Endothelial cell of umbilical vein (primary cell): ENCODE results near the gene OPRD1. TPM values are rescaled to one million over a fixed set of nuclear protein-coding genes. Genes with fewer than 3 reads are reported as not detected.

ENCODE experiments used
- BruUV-seq: library from RNA; stranded (reverse); fragments of 400-500 nt; replicated peaks from 2 replicates; lab custom pipeline; 2021; lab: Mats Ljungman, UMichigan
- CTCF ChIA-PET: fragments of 300-600, 350-600 bp; sonication (Branson Sonifier 250); formaldehyde crosslinking; loops from one replicate; lab custom pipeline; 2021; ENCODE audit warnings: antibody characterized with exemption, inconsistent platforms; lab: Charles Lee
- POLR2A ChIA-PET: fragments of 300-600, 350-600 bp; sonication (Branson Sonifier 250); formaldehyde crosslinking; loops from one replicate; lab custom pipeline; 2021; ENCODE audit warnings: antibody characterized with exemption, inconsistent platforms; lab: Charles Lee
- DNase-seq: peaks from one replicate; pipeline ENCODE4 v3.0.0-alpha.2; 2011; ENCODE audit warnings: low read depth, low spot score
- FAIRE-seq: peaks from 2 replicates; lab custom pipeline; 2011; peaks lifted over from hg19 to GRCh38; lab: Jason Lieb, UNC
- H2AFZ ChIP-seq: 2 replicates; pipeline ENCODE4 v1.6.0; 2012; ENCODE audit warnings: low read depth, low read length, control low read depth, inconsistent platforms
- H3K27ac ChIP-seq: 2 replicates; pipeline ENCODE4 v1.5.1; 2011; ENCODE audit warnings: low read depth, mild to moderate bottlenecking, control low read depth, low read length, moderate library complexity; ENCODE audit not compliant: insufficient read depth
- H3K27me3 ChIP-seq, 2 experiments: 2 replicates each; pipeline versions ENCODE4 v1.6.0 to v1.6.1; 2011; ENCODE audit warnings: low read length in 2 of 2, mixed read lengths in 1 of 2; ENCODE audit not compliant: control insufficient read depth in 2 of 2, insufficient read depth in 2 of 2
- H3K36me3 ChIP-seq, 2 experiments: 2 replicates in 1 of 2; 3 replicates in 1 of 2; pipeline ENCODE4 v1.5.1; 2011; ENCODE audit warnings: low read length in 2 of 2, mild to moderate bottlenecking in 1 of 2, moderate library complexity in 1 of 2; ENCODE audit not compliant: control insufficient read depth in 2 of 2, insufficient read depth in 2 of 2; ENCODE audit errors: extremely low read depth in 1 of 2
- H3K4me1 ChIP-seq: 3 replicates; pipeline ENCODE4 v1.5.1; 2011; ENCODE audit warnings: mild to moderate bottlenecking, low read length; ENCODE audit not compliant: control insufficient read depth, insufficient read depth; ENCODE audit errors: extremely low read depth
- H3K4me2 ChIP-seq: 2 replicates; pipeline ENCODE4 v1.6.1; 2011; ENCODE audit warnings: low read length, control low read depth, mixed read lengths; ENCODE audit not compliant: insufficient read depth
- H3K4me3 ChIP-seq, 3 experiments: fragments of 200-600 bp in 1 of 3; sonication (generic), shearing (Covaris generic) in 1 of 3; replicated peaks in 1 of 3; 2 replicates each; pipeline ENCODE4 v1.5.1; 2011 to 2016; ENCODE audit warnings: control low read depth in 3 of 3, low read length in 3 of 3, mild to moderate bottlenecking in 2 of 3, inconsistent platforms in 1 of 3, low read depth in 1 of 3, moderate library complexity in 1 of 3; ENCODE audit not compliant: insufficient read depth in 1 of 3
- H3K79me2 ChIP-seq: 2 replicates; pipeline ENCODE4 v1.6.0; 2012; ENCODE audit warnings: low read length, inconsistent platforms; ENCODE audit not compliant: control insufficient read depth, insufficient read depth
- H3K9ac ChIP-seq: replicated peaks from 2 replicates; pipeline ENCODE3; 2011; ENCODE audit warnings: low read length, control low read depth; ENCODE audit not compliant: insufficient read depth; ENCODE audit errors: extremely low read depth
- H3K9me1 ChIP-seq: replicated peaks from 3 replicates; pipeline ENCODE4 v1.6.0; 2011; ENCODE audit warnings: mild to moderate bottlenecking, low read length; ENCODE audit not compliant: control insufficient read depth, insufficient read depth; ENCODE audit errors: extremely low read depth
- H3K9me3 ChIP-seq: replicated peaks from 2 replicates; pipeline ENCODE4 v1.5.1; 2012; ENCODE audit warnings: low read length, inconsistent platforms; ENCODE audit not compliant: control insufficient read depth, insufficient read depth
- H4K20me1 ChIP-seq: replicated peaks from 2 replicates; pipeline ENCODE3; 2011; ENCODE audit warnings: mild to moderate bottlenecking, low read length; ENCODE audit not compliant: control insufficient read depth, insufficient read depth; ENCODE audit errors: extremely low read depth
- CTCF ChIP-seq, 2 donors: IDR thresholded peaks; 1 replicate in 1 of 2; 2 replicates in 1 of 2; pipeline ENCODE4 v1.5.1; 2011; ENCODE audit warnings: low read length in 2 of 2, mild to moderate bottlenecking in 2 of 2, moderate library complexity in 2 of 2, control low read depth in 1 of 2, inconsistent platforms in 1 of 2, low read depth in 1 of 2; ENCODE audit not compliant: insufficient read depth in 1 of 2; ENCODE audit errors: extremely low read depth in 1 of 2
- EZH2 ChIP-seq: IDR thresholded peaks from 2 replicates; pipeline ENCODE4 v1.6.1; 2012; ENCODE audit warnings: borderline replicate concordance, low read depth, mild to moderate bottlenecking, moderate library complexity, low read length, inconsistent platforms; ENCODE audit not compliant: severe bottlenecking
- GATA2 ChIP-seq: IDR thresholded peaks from 2 replicates; pipeline ENCODE4 v1.7.0; 2011; ENCODE audit warnings: low read depth, mild to moderate bottlenecking, moderate library complexity, mixed read lengths, low read length; ENCODE audit not compliant: insufficient read length, insufficient read depth
- JUN ChIP-seq: IDR thresholded peaks from 2 replicates; pipeline ENCODE4 v1.6.1; 2011; ENCODE audit warnings: borderline replicate concordance, low read depth; ENCODE audit not compliant: insufficient read length, insufficient read depth
- MYC ChIP-seq: IDR thresholded peaks from one replicate; pipeline ENCODE4 v1.6.1; 2011; ENCODE audit warnings: mild to moderate bottlenecking, low read depth, low read length
- POLR2A ChIP-seq: IDR thresholded peaks from 2 replicates; pipeline ENCODE4 v1.6.1; 2012; ENCODE audit warnings: low read depth, mild to moderate bottlenecking, control low read depth, low read length
- POLR2AphosphoS5 ChIP-seq: IDR thresholded peaks from 2 replicates; pipeline ENCODE4 v1.6.1; 2012; ENCODE audit warnings: low read depth, mild to moderate bottlenecking, control low read depth, low read length, moderate library complexity; ENCODE audit not compliant: insufficient read depth
- dilution Hi-C: fragments of 300-500 bp; cut with MboI; formaldehyde crosslinking; loops from one replicate; pipeline ENCODE4 v1.15.0; 2019; ENCODE audit warnings: low sequenced_read_pairs; ENCODE audit not compliant: extremely low pct_ligation_motif_present
- intact Hi-C: fragments of 100-400 bp; cut with micrococcal nuclease; formaldehyde crosslinking; loops from one replicate; pipeline ENCODE4 v1.10.0; 2022
- polyA plus RNA-seq, 4 experiments: library from polyadenylated mRNA; depleted of rRNA in 3 of 4; stranded (reverse) in 3 of 4; unstranded in 1 of 4; fragments of >200 nt; gene quantifications; 2 replicates each; pipeline versions ENCODE4 v1.2.1 to v1.2.3, GENCODE V29; 2011 to 2012; ENCODE audit warnings: missing spikeins in 1 of 4
- total RNA-seq: library from RNA; stranded (reverse); gene quantifications from 2 replicates; pipeline ENCODE4 v1.2.3, GENCODE V29; 2021
- TF ChIP-seq, protein P1 (sequence below): IDR thresholded peaks from 2 replicates; pipeline ENCODE4 v1.6.1; 2011; ENCODE audit not compliant: insufficient read depth, insufficient read length

Gene OPRD1
- total and polyA plus RNA-seq, 2 donors (not counting 3 experiments of a cell fraction or from before 2014, with no cell fraction given) = not detected

DNA sequence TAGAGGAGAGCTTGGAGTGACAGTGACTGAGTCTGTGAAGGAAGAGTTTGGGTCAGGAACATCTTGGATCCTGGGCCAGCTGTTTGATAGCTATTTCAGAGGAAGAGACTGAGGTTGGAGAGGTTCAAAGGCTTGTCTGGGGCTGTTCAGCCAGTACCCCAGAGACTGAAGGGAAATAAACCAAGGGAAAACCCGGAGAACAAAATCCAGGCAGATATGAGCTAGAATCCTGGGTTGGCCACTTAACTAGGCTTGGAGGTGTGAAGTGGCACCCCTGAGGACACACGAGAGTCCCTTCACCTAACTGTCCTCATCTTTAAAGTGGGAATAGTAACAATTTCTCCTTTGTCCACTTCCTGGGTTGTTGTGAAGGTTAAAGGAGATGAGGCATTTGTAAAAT is 79.3 kb downstream of the OPRD1 start:
- TF ChIP-seq CTCF (IDR thresholded peaks at IDR 0.05; ENCODE audit: extremely low read depth in 1 of 2, insufficient read depth in 1 of 2, low read depth in 1 of 2, low read length in 2 of 2) (no peak), GATA2 (no peak), MYC (no peak)
- H2AFZ ChIP-seq = no peak overlapping the region
- no peak overlapping the region for H3K9ac ChIP-seq
- peaks cover 8% of the 10 kb centered on the region for H3K4me1 ChIP-seq
- CTCF ChIA-PET = interaction anchor here (1.2 to 2.0 kb wide), 6 partner anchors 9 to 311 kb away, joined by 3 to 8 read pairs (median 6); partner anchors contain the start of gene EPB41
- dilution Hi-C loops = no loop called here
- FAIRE-seq (no peak), DNase-seq (no peak)
- H3K27me3 ChIP-seq = no peaks in the 10 kb centered on the region
- no peak overlapping the region for H3K27ac ChIP-seq
- POLR2A ChIA-PET = interaction anchor here (0.5 kb wide), 1 partner anchor 263 kb away, joined by 6 read pairs; no protein-coding TSS in a partner anchor
- no peaks in the 10 kb centered on the region for H4K20me1 ChIP-seq
- H3K9me1 ChIP-seq = no peaks in the 10 kb centered on the region
- H3K36me3 ChIP-seq = peaks cover 0 to 4% of the 10 kb centered on the region in 2 experiments
- intact Hi-C loops = no loop called here
- no peak overlapping the region for H3K4me2 ChIP-seq
- no peak overlapping the region for H3K4me3 ChIP-seq
- BruUV-seq = no TSS peak
- H3K79me2 ChIP-seq = peaks cover 3% of the 10 kb centered on the region
- H3K9me3 ChIP-seq = no peaks in the 10 kb centered on the region

DNA sequence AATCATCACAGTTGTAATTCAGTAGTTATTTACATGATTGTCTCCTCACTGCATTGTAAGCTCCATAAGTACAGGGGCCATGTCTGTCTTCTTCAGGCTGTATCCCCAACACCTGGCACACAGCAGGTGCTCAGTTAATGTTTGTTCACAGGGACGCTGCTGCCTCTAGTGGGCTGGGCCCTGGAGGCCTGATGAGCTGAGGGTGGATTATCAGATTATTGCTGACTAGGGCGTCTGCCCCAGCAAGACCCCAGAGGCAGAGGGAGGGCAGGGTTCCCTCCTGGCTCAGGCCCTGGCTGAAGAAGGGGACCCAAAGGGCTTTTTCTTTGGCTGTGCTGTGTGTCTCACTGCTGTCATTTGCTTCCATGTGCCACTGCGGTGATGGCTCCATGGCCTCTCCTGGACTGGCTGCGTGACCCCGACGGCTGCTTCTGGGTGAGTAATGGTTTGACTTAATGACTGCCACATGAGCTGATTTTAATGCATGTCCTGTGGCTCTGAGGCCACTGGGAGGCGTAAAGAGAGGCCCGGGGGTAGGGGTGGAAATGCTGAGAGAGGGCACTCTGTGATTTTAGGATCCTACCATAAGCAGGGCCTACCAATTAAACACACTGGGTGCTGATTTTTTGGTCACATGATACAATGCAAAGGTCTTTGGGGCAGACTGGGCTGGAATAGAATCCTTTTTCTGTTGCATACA is 81.6 kb downstream of the OPRD1 start:
- no TSS peak for BruUV-seq
- Histone ChIP-seq H3K4me2 (no peak overlapping the region), H3K4me1 (peaks cover 7% of the 10 kb centered on the region), H3K27ac (no peak overlapping the region), H3K27me3 (no peaks in the 10 kb centered on the region), H4K20me1 (no peaks in the 10 kb centered on the region), H3K79me2 (peaks cover 3% of the 10 kb centered on the region), H2AFZ (no peak overlapping the region), H3K9ac (no peak overlapping the region), H3K36me3 (peaks cover 0 to 4% of the 10 kb centered on the region in 2 experiments), H3K9me1 (no peaks in the 10 kb centered on the region), H3K4me3 (no peak overlapping the region), H3K9me3 (no peaks in the 10 kb centered on the region)
- intact Hi-C loops = loop anchor here (1.0 kb wide), 1 partner anchor 141 kb away; no protein-coding TSS in a partner anchor
- TF ChIP-seq, protein P1, sequence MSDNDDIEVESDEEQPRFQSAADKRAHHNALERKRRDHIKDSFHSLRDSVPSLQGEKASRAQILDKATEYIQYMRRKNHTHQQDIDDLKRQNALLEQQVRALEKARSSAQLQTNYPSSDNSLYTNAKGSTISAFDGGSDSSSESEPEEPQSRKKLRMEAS = no peak
- no peak for TF ChIP-seq POLR2A
- no peak for TF ChIP-seq JUN
- no peak for TF ChIP-seq GATA2
- TF ChIP-seq CTCF (IDR thresholded peaks at IDR 0.05; ENCODE audit: extremely low read depth in 1 of 2, insufficient read depth in 1 of 2, low read depth in 1 of 2, low read length in 2 of 2) = peak in 1 of 2 donors; percentile 27
- TF ChIP-seq EZH2 = no peak
- TF ChIP-seq POLR2AphosphoS5 = no peak
- FAIRE-seq = no peak
- ChIA-PET POLR2A (no interaction called here), CTCF (interaction anchor here (0.7 to 2.0 kb wide), 10 partner anchors 11 to 1814 kb away, joined by 3 to 33 read pairs (median 5); no protein-coding TSS in a partner anchor)
- dilution Hi-C loops = no loop called here
- DNase-seq = no peak
